ENCODE results near the gene SLC17A4. TPM values are rescaled to one million over a fixed set of nuclear protein-coding genes. Genes with fewer than 3 reads are reported as not detected.

The SLC17A4 gene
- total RNA-seq, 4 donors from 2014 or later = not detected

DNA sequence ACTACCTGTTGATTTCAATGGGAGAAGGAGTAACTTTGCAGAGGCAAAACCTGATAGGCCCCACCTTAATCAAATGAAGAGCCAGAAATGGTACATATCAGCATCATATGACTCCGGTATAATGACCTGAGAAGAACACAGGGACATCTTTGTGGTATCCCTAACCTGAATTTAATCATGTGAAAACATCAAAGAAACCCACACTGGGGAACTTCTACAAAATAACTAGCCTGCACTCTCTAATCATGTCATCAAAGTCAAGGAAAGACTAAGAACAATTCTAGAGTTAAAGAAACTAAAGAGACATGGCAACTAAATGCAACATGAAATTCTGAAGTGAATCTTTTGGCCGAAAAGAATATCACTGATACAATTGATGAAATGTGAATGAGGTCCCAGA is 34.9 kb downstream of the SLC17A4 start:
- Histone ChIP-seq H3K9me3 (no peaks in the 10 kb centered on the region), H3K36me3 (no peaks in the 10 kb centered on the region), H3K4me1 (no peaks in the 10 kb centered on the region), H3K4me3 (replicated peaks in 1 of 3) (no peak overlapping the region), H3K27me3 (no peaks in the 10 kb centered on the region), H3K27ac (no peak overlapping the region)
- intact Hi-C loops (cut with DNase I) = loop anchor here (5.0 kb wide), 1 partner anchor 98 kb away; no protein-coding TSS in a partner anchor
- TF ChIP-seq, protein P1, sequence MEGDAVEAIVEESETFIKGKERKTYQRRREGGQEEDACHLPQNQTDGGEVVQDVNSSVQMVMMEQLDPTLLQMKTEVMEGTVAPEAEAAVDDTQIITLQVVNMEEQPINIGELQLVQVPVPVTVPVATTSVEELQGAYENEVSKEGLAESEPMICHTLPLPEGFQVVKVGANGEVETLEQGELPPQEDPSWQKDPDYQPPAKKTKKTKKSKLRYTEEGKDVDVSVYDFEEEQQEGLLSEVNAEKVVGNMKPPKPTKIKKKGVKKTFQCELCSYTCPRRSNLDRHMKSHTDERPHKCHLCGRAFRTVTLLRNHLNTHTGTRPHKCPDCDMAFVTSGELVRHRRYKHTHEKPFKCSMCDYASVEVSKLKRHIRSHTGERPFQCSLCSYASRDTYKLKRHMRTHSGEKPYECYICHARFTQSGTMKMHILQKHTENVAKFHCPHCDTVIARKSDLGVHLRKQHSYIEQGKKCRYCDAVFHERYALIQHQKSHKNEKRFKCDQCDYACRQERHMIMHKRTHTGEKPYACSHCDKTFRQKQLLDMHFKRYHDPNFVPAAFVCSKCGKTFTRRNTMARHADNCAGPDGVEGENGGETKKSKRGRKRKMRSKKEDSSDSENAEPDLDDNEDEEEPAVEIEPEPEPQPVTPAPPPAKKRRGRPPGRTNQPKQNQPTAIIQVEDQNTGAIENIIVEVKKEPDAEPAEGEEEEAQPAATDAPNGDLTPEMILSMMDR (IDR thresholded peaks at IDR 0.05) = no peak
- no peak for TF ChIP-seq POLR2A (IDR thresholded peaks at IDR 0.05)
- WGBS, 2 donors = 95 to 98% methylated on average over 2 of the region's 2 CpGs
- DNase-seq = no peak

DNA sequence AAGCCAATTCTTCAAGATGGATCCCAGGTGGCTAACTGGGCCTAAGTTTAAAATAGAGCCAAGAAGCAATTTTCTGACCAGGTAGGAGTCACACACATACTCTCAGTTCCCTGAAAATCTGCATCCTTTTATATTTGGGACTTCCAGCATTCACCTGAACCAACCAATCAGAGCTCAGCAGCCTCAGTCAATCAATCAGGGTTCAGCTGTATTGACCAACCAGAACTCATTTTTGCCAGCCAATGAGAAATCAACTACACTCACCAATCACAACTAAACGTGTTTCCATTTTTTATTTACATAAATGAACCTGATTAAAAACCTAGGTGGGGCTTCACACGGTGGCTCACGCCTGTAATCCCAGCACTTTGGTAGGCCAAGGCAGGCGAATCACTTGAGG is 37.5 kb downstream of the SLC17A4 start:
- TF ChIP-seq POLR2A (IDR thresholded peaks at IDR 0.05) = no peak
- TF ChIP-seq, protein P1 (IDR thresholded peaks at IDR 0.05) = no peak
- DNase-seq = no peak
- Histone ChIP-seq H3K36me3 (no peaks in the 10 kb centered on the region), H3K4me1 (no peaks in the 10 kb centered on the region), H3K9me3 (no peaks in the 10 kb centered on the region), H3K27ac (no peak overlapping the region), H3K4me3 (replicated peaks in 1 of 3) (no peak overlapping the region), H3K27me3 (no peaks in the 10 kb centered on the region)
- 88 to 92% methylated on average over 4 of the region's 4 CpGs for WGBS, 2 donors
- intact Hi-C loops (cut with DNase I) = no loop called here

DNA sequence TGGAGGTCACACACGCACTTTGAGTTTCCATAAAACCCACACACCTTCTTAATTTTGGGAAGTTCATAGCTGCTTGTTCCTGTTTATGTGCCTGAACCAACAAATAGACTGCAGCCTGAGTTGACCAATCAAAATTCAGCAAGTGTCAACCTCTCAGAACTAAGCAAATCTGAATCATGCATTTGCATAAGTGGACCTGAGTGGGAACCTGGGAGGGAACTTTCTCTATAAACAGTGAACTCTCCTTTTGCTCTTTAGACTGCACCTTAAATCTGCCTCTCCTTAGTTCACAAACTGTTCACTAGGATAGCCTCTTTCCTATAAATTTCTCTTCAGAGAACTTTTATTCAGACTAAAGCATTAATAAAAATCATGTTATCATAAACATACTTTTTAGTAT is 39.4 kb downstream of the SLC17A4 start:
- Histone ChIP-seq H3K27ac (no peak overlapping the region), H3K9me3 (no peaks in the 10 kb centered on the region), H3K4me1 (no peaks in the 10 kb centered on the region), H3K27me3 (no peaks in the 10 kb centered on the region), H3K4me3 (replicated peaks in 1 of 3) (no peak overlapping the region), H3K36me3 (no peaks in the 10 kb centered on the region)
- no peak for DNase-seq
- TF ChIP-seq, protein P1 (IDR thresholded peaks at IDR 0.05) = no peak
- TF ChIP-seq POLR2A (IDR thresholded peaks at IDR 0.05) = no peak
- intact Hi-C loops (cut with DNase I) = no loop called here
- WGBS, 2 donors = 91 to 100% methylated on average over 1 of the region's 1 CpG

DNA sequence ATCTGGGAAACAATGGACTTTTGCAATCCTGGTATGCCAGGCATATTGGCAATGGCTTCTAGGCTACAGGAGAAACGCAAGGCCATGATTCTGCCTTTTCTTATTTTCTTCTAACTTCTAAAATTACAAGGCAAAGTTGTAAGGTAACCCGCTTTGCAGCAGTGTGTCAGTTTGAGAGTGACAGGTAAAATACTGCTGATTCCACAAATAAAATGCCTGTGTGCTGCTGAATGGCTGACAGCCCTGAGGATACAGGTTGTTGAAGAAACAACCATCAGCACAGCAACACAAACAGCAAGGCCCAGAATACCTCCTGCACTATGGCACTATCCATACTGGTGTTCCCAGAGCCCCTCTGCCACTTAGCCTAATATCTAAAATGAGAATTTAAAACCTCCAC is 40.2 kb downstream of the SLC17A4 start:
- Histone ChIP-seq H3K36me3 (no peaks in the 10 kb centered on the region), H3K9me3 (no peaks in the 10 kb centered on the region), H3K4me1 (no peaks in the 10 kb centered on the region), H3K27ac (no peak overlapping the region), H3K27me3 (no peaks in the 10 kb centered on the region), H3K4me3 (replicated peaks in 1 of 3) (no peak overlapping the region)
- no peak for DNase-seq
- intact Hi-C loops (cut with DNase I) = no loop called here
- TF ChIP-seq POLR2A (IDR thresholded peaks at IDR 0.05) = no peak
- TF ChIP-seq, protein P1 (IDR thresholded peaks at IDR 0.05) = no peak
- 97 to 98% methylated on average over 2 of the region's 2 CpGs for WGBS, 2 donors

DNA sequence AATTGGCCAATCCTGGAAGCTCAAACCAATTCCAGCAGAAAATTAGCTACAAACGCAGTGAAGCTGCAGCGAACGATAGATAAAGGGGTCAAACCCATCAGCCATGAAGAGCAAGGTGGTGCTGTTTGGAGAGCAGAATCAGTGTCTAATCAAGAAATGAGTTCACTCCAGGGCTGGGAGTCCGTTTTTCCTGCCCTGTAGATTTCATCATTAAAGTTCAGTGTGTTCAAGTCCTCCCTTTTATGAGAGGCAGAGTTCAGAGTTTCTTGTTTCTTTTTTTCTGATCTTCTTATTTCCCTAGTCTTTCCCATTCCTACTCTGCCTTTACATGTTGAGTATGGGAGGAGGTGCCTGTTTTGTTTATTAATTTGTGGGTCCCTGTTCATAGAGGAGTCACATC is 46.9 kb downstream of the SLC17A4 start:
- Histone ChIP-seq H3K27me3 (no peaks in the 10 kb centered on the region), H3K36me3 (no peaks in the 10 kb centered on the region), H3K9me3 (no peaks in the 10 kb centered on the region), H3K4me1 (no peaks in the 10 kb centered on the region), H3K27ac (no peak overlapping the region), H3K4me3 (replicated peaks in 1 of 3) (no peak overlapping the region)
- DNase-seq = no peak
- intact Hi-C loops (cut with DNase I) = no loop called here
- TF ChIP-seq, protein P1 (IDR thresholded peaks at IDR 0.05) = no peak
- no peak for TF ChIP-seq POLR2A (IDR thresholded peaks at IDR 0.05)
- 71 to 80% methylated on average over 4 of the region's 4 CpGs for WGBS, 2 donors

Measured in thyroid gland (tissue), 4 donors.